NCI-H2227 treated with DMSO at 0.1 percent for 48 hours (cell line): ENCODE measurements around the gene PRSS23.

Experiments
- DNase-seq: peaks from one replicate; lab custom pipeline; 2025; lab: John Stamatoyannopoulos, UW

PRSS23 gene

GRCh38 chr11:86790867-86791849, 9.2 kb upstream of the PRSS23 start:
- no peak for DNase-seq

- DNase-seq, result no peak
These were observed 8.2 kb upstream of the PRSS23 start for GRCh38 chr11:86792150-86792549.

GRCh38 chr11:86793307-86793706, 7.0 kb upstream of the PRSS23 start:
- no peak for DNase-seq

GRCh38 chr11:86795511-86795910, 4.8 kb upstream of the PRSS23 start:
- DNase-seq, result no peak

- DNase-seq, result no peak
These were observed 4.4 kb upstream of the PRSS23 start for GRCh38 chr11:86795949-86796348.

GRCh38 chr11:86797133-86797532, 3.2 kb upstream of the PRSS23 start:
- no peak for DNase-seq

- no peak for DNase-seq
These were observed 1.4 kb upstream of the PRSS23 start for GRCh38 chr11:86798988-86799387.

GRCh38 chr11:86799680-86800075, 664 bp upstream of the PRSS23 start:
- no peak for DNase-seq

GRCh38 chr11:86800960-86801272, 574 bp downstream of the PRSS23 start:
- DNase-seq, result no peak

- DNase-seq, result no peak
These were observed 1.0 kb downstream of the PRSS23 start for GRCh38 chr11:86801364-86801763.

GRCh38 chr11:86802146-86802545, 1.8 kb downstream of the PRSS23 start:
- no peak for DNase-seq

- peak; percentile 42 for DNase-seq
These were observed 2.3 kb downstream of the PRSS23 start for GRCh38 chr11:86802601-86803051.

GRCh38 chr11:86803136-86804045, 3.0 kb downstream of the PRSS23 start:
- DNase-seq, result no peak

- DNase-seq, result no peak
These were observed 4.6 kb downstream of the PRSS23 start for GRCh38 chr11:86804951-86805350.

- no peak for DNase-seq
These were observed 5.5 kb downstream of the PRSS23 start for GRCh38 chr11:86805873-86806310.

- peak; percentile 76 for DNase-seq
These were observed 6.6 kb downstream of the PRSS23 start for GRCh38 chr11:86806903-86807302.

GRCh38 chr11:86807360-86807759, 7.0 kb downstream of the PRSS23 start:
- peak; percentile 69 for DNase-seq

GRCh38 chr11:86809561-86809960, 9.2 kb downstream of the PRSS23 start:
- no peak for DNase-seq

GRCh38 chr11:86810288-86810687, 9.9 kb downstream of the PRSS23 start:
- no peak for DNase-seq

GRCh38 chr11:86811637-86812321, 11.4 kb downstream of the PRSS23 start:
- DNase-seq, result no peak

GRCh38 chr11:86812322-86812670, 12.0 kb downstream of the PRSS23 start:
- no peak for DNase-seq

- no peak for DNase-seq
These were observed 12.6 kb downstream of the PRSS23 start for GRCh38 chr11:86812981-86813380.
